Muscle of arm (tissue), 12 donors: ENCODE results near the gene ARHGAP5. TPM values are rescaled to one million over a fixed set of nuclear protein-coding genes. Genes with fewer than 3 reads are reported as not detected.

Experiments used
- DNase-seq: peaks from one replicate; pipeline ENCODE4 v3.0.0-alpha.2; 2013
- polyA plus RNA-seq, 12 donors: library from polyadenylated mRNA; unstranded; fragments of 120-200 nt; gene quantifications; one replicate each; pipeline ENCODE4 v1.2.1, GENCODE V29; 2013; ENCODE audit not compliant: insufficient read length in 12 of 12

The ARHGAP5 gene
- polyA plus RNA-seq, 12 donors = 42.3 to 85.2 (median 50.5) TPM; not detected in 1

DNA sequence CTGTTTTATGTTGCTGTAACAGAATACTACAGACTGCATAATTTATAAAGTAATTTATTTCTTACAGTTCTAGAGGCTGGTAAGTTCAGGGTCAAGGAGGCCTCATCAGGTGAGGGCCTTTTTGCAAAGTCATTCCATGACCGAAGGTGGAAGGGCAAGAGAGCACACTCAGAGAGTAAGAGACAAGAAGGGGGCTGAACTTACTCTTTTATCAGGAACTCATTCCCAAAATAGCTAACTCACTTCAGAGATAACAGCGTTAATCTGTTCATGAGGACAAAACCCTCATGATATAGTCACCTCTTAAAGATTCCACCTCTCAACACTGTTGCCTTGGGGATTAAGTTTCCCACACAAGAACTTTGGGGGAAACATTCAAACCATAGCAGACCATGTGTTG lies 73.3 kb downstream of the ARHGAP5 start:
- DNase-seq = no peak

DNA sequence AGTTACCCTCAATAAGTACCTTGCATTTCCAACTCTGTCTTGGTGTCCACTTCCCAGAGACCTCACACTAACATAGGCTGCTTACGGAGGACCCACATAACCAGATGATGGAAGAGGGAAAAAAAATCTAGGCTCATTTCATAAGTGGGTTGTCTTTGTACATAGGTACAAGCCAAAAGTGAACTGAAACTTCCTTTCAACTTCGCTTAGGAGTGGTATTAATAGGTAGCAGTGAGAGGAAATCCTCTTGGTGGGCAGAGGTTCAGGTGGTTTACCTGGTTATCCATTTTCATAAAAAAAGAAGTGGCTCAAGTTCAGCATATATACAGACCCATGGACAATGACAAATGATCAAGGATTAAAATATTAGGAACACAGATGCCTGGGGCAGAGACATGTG lies 88.9 kb downstream of the ARHGAP5 start:
- DNase-seq = no peak

DNA sequence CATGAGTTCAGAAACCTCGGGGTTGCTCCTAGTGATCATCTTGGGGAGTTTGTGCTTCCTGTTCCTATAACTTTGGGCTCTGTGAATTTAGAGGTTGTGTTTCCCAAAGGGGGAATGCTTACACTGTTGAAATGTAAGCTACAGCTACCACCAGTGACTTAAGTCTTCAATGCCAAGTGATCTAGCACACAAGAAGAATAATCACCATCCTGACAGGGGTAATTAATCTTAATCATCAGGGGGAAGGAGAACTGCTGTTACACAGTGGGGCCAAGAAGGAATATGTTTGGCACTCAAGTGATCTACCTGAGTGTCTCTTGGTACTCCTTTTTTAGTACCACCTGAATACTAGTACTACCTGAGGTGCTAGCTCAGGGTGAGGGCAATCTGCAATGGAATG lies 89.8 kb downstream of the ARHGAP5 start:
- DNase-seq = no peak

DNA sequence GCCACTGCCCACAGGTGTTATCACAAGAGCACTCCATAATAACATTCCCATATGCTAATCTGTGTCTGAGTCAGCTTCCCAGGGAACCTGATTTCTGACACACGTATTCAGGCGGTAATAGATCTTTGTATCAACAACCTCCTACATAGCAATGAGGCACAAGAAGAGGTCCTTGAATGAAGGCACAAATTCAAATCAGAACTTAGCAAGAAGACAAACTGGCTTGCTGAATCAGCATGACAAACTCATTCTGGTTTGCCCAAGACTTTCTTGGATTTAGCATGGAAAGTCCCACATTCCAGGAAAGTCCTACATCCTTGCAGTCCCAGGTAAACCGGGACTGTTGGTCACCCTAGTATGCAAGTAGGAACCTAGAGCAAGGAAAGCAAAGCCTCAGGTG lies 90.8 kb downstream of the ARHGAP5 start:
- no peak for DNase-seq

DNA sequence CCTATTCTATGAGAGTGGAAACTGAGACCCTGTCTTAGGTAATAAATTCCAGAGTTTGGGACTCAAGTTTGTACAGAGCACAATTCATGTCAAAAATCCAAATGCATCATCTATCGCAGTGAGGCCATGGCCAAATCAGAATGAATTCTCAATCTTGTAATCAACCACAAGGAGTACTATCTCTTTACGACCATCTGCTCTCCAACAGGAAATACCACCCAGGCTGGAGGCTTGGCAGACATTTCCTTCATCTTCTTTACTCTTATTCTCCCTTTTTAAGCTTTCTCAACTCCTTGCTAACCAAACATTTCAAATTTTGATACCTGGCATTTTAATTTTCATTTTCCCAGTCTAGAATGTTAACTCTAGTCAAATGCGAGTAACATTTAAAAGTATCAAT lies 92.1 kb downstream of the ARHGAP5 start:
- DNase-seq = no peak

DNA sequence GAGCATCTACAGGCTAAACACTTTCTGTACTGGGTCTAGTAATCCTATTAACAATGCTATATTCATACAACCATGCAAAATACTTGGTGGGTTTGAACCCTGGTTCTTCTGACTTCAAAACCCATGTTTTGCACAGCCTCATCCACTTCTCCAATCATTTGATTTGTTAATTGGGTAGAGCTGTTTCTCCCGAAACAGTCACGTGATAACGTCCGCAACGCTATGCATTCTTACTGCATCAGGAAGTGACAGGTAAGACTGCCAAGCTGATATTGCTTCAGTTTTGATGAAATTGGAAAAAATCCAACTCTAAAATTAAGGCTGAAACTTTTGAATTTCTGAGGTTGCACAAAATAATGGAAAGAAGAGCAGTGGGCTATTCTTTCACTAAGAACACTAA lies 94.4 kb downstream of the ARHGAP5 start:
- DNase-seq = no peak

DNA sequence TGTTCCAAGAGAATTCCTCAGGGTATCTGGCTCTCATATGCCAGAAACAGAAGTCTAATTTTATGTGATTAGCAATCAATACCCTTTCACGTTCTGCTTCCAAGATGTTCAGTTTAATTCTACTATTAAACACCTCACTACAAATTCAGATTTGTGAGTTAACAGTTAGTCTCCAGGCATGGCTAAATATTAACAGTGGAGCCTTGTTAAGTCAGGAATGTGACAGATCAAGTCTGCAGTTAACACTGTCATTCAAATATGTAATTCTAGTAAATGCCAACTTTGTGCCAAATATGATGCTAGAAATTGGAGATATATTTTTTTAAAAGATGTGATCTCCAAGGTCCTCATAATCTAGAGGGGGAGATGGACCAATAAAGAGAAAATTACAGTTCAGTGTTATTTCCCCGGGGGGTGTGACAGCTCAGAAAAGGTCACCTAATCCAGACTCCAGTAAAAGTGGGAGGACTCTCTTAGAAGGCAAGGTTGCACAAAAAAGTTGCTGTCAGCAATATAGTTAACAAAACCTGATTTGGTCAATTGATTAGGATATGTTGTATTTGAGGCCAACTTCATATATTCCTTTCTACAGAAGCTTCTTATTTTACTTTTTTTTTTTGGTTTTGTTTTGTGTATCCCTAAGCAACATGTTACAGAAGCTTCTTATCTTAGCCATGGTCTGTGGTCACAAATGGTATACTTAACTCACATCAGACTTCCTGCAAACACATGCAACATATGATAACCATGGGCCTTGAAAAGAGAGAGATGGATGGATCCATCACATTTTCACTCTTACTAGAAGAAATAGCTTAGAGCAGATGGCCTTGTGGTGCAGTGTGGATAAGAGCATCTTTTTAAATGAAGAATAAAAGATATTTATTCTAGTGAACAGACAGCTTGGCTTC lies 106.3 kb downstream of the ARHGAP5 start:
- no peak for DNase-seq

DNA sequence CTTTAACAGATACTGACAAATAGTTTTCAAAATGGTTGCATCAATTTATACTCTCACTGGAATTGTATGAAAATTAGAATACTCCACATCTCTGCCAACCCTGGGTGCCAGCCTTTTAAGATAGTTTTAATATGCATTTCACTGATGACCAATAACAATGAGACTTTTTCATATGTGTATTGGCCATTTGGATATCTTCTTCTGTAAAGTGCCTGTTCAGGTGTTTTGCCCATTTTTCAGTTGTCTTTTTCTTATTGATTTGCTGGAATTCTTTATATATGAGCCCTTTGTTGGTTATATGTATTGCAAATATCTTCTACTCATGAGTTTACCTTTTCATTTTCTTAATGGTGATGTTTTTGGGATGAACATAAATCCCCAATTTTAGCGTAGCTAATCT lies 108.0 kb downstream of the ARHGAP5 start:
- no peak for DNase-seq

DNA sequence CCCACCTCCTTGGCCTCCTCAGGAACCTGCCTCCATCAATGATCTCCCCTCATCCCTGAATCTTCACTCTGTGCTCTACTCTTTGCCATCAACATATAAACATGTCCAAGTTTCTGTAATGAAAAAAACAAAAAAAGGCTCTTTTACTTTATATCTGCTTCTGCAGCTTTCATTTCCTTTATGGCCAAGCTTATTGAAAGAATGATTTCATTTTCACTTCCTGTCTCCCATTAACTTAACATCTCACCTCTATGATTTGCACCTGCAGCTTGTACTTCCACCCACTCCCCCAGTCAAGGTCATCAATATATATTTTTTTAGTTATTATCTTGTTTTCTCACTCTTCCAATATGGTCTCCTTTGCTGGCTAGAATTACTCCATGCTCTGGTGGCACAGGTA lies 109.1 kb downstream of the ARHGAP5 start:
- DNase-seq = no peak

DNA sequence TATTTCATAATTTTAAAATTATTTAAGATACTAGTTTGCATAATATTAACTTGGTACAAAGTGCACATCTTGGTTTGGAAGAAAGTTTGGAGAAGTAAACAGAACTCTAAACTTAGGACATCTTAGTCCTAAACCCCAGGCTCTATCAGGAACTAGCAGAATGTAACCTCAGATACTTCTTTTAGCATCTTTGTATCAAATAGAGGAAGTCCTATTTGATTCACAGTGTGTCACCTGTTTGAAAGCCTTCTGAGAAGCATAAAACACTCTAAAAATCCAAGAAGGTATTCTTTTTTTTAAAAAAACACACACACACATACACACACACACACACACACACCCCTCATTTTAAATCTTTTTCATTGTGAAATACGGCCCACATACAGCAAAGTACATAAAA lies 112.7 kb downstream of the ARHGAP5 start:
- DNase-seq = no peak

DNA sequence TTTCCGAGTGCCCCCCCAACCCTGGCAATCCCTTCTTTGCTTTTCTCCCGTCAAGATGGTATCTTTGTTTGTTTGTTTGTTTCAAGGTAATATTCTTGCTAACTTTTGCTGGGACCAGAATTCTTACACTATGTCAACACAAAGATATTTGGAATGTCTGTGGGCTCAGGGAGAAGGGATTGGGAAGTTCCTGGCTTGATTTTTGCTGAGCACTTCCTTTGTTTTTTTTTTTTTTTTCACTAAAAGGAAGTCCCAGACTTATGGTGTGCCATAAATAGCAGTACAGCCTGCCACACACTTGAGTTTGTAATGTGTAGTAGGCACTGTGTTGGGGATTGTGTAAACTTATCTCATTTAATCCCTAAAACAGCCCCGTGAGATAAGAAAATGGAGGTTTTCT lies 113.6 kb downstream of the ARHGAP5 start:
- DNase-seq = no peak

DNA sequence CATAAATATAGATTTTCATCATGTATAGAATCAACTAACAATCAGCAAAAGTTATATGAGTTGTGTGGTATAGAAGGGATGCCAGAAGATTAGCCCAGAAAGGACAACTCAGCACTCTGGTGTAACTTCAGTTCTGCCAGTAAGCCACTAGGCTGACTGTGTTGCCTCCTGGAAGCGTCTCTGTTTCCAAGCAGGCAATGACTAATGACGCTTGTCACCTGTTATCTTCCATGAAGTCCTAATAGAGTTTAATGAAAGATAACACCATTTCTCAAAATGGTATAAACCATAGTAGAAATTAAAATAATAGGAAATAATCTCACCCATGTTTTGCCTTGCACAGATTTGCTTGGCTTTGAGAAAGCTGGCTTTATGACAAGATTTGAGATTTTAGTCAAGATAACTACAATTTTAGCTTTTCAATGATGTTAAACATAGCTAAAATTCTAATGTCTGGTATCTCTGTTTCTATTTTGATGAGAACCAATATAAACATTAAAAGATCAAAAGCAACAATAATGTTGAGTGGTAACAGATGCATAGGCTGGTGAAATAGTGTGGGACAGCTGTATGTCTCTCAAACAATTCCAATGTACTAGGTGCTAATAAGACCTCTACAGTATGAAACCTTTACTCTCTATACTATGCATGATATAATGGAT lies 115.7 kb downstream of the ARHGAP5 start:
- DNase-seq = no peak

DNA sequence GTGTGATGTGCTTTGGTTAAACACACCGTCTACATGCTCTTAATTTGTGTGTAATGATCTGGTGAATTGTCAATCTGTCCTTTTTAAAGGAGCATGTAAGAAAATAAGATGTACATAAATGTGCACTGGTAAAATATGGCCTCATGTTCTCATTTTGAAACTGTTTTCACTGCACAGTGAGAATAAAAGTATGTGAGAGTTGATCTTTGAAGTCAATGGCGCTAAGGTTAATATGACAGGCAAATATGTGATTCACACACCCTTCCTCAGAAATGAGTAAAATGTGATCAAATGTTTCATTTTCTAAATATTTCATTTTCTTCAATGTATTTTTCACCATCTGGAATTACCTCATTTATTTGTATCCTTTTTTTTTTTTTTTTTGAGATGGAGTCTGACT lies 116.4 kb downstream of the ARHGAP5 start:
- no peak for DNase-seq

DNA sequence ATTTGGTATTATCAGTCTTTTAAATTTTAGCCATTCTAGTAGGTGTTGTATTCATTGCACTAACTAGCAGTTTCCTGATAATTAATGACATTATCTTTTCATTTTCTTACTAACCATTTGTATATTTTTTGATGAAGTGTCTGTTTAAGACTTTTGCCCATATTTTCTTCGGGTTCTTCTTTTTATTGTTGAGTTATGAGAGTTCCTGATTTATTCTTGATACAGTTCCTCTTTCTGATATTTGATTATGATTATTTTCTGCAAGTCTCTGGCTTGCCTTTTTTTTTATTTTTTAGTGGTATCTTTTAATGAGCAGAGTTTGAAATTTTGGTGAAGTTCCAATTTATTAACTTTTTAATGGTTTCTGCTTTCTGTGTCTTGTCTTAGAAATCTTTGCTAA lies 118.5 kb downstream of the ARHGAP5 start:
- DNase-seq = no peak

DNA sequence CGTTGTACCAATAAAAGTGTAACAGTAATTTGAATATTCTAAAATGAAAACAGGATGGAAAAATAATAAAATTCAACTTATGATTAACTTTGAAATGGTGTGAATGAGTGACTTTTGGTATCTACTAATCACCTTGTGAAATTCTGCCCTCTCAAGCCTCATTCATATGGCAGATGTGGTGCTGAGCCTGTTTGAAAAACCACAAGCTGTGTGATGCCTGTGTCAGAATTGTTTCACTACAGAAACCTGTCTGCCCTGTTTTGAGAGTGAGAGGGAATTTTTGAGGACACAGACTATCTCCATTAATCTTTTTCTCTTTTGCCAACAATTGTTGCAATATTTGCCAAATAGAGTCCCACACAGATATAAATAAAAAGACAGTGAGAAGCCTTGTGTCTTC lies 120.8 kb downstream of the ARHGAP5 start:
- no peak for DNase-seq

DNA sequence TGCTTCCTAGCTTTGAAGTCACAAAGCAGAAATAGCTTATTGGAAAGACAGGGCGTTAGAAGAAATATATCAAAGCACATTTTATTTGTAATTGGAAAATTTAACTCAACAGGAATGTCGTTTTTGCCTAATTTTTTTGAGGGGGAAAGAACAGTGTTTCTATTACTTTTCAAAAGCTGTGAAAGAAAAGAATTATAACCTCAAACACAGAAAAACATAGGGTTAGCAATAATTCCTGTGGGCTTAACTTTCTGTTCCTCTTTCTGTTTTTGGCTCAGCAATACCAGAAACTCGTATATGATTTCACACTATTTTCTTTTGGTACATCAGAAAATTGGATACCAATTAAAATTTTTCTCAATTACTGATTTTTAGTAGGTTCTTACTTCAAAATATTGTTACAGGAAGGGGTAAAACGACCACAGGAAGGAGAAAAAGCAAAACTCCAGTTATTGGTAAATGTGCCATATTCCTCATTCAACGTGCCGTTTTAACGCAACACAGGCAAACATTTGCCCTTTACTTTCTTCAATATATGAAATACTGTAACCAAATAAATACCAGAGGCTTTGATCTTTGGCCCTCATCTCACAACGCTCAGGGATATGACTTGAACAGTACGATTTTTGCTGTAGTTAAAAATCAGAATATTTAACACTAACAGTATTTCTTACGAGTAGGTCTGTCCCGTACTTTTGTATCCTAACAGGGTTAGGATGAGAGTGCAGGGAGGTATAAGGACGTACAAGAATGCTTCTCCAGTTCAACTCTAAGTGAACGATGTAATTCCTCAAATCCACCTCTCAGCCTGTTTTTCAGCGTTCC lies 123.5 kb downstream of the ARHGAP5 start:
- no peak for DNase-seq

DNA sequence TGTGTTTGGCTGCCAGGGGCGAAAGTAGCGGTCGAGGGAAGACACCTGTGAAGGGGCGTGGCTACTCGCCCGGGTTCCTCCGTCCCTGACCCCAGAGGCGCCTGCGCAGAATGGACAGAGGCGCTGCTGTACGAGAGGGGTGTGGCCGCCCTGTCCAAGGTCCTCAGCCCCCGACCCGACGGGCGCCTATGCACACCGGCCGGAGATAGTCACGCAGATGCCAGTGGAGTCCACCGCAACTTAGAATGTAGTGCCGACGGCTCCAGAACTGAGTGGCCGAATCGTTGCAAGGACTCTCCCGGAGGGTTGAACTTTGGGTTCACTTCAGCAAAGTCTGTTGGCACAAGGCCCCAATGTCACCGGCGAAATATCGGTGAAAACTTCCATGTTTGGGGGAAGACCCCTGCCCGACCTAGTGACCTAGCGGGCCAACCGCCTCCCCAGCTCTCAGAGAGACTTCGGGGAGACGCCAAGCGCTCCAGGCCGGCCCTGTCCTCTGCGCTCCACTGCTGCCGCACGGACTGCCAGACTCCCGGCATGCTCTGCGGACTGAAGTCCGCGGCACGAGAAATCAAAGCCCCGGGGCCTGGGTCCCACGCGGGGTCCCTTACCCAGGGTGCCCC lies 124.2 kb downstream of the ARHGAP5 start:
- DNase-seq = peak; percentile 77

DNA sequence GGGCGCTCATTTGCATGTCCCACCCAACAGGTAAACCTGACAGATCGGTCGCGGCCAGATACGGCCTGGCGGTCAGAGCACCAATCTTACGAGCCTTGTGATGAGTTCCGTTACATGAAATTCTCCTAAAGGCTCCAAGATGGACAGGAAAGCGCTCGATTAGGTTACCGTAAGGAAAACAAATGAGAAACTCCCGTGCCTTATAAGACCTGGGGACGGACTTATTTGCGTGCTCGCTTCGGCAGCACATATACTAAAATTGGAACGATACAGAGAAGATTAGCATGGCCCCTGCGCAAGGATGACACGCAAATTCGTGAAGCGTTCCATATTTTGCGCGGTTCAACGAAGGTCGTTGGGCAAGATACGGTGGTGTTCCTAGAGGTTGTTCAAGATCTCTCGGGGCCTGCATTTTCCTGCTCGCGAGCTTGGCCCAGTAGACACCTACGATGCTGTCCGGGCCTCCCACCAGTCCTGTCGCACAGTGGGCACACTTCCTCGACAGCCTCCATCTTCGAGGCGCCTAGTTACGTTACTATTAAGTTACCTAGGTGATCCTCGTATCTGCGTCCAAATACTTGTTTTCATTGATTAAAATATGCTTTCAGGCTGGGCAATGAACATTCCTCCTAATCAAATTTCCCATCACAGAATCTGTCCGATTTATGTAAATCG lies 124.8 kb downstream of the ARHGAP5 start, which contains the start of gene RNU6-7:
Gene RNU6-7 (plus strand): TSS at position 230 of the 675 bp plus-strand sequence.
- no peak for DNase-seq

DNA sequence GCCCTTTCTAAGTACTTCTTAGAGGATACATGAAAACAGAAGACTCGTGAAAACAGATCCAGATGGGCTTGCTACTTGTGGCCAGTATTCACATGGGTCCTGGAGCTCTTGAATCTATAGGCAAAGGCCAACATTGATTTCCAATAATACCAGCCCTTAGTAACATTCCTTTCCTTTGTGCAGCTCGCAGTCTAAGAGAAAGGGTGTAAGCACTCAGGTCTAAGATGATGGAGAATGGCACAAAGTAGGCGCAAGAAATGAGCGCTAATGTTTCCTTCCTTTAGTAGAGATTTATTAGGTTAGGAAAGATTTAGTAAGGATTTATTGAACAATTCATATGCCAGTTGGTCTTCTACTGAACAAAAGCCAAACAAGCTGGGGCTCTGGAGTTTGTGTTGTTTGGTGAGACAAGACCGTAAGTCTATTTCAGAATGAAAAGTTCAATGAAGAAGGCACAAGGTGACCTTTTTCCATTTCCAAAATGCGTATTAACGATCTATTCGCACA lies 125.4 kb downstream of the ARHGAP5 start:
- peak; percentile 33 for DNase-seq

DNA sequence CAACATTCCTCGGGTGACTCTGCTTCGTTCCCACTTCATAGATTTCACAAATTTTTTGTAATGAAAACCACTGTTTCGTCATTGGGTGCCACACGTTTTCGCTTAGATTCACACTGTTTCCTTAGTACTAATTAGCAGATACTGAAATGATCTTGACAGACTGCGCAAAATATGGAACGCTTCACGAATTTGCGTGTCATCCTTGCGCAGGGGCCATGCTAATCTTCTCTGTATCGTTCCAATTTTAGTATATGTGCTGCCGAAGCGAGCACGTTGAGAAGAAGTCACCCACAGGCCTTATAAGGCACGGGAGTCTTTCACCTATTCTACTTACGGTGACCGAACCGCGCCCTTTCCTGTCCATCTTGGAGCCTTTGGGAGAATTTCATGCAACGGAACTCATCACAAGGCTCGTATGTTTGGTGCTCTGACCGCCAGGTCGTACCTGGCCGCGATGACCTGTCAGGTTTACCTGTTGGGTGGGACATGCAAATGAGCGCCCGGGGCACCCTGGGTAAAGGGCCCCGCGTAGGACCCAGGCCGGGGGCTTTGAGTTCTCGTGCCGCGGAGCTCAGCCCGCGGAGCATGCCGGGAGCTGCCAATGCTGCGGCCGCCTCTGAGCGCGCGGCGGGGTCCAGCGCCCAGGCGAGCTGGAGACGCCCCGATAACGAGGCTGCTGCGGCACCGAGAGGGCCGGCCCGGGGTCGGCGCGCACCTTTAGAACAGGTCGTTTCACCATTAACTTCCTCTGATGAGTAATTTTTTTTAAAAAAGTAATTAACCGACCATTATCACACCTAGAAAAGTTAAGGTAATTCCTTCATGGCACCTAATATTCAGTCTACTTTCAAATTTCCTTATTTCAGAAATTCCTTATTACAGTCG lies 126.1 kb downstream of the ARHGAP5 start, which contains the start of gene RNU6-8:
Gene RNU6-8 (minus strand): TSS at position 272 of the 885 bp plus-strand sequence.
- DNase-seq = peak; percentile 81
